ENCODE results near the gene CRYBA4. TPM values are rescaled to one million over a fixed set of nuclear protein-coding genes. Genes with fewer than 3 reads are reported as not detected.
A peak's percentile ranks its signal among the peaks of the same experiment; 100 is the strongest.

The CRYBA4 gene
- polyA plus RNA-seq, 1 of the 3 experiments (the other 2 are of a cell fraction), result not detected

- TF ChIP-seq RFX5 (IDR thresholded peaks at IDR 0.05; ENCODE audit: low read length), result no peak
These were observed 48.7 kb downstream of the CRYBA4 start (continued) for GRCh38 chr22:26670459-26670858.

DNA sequence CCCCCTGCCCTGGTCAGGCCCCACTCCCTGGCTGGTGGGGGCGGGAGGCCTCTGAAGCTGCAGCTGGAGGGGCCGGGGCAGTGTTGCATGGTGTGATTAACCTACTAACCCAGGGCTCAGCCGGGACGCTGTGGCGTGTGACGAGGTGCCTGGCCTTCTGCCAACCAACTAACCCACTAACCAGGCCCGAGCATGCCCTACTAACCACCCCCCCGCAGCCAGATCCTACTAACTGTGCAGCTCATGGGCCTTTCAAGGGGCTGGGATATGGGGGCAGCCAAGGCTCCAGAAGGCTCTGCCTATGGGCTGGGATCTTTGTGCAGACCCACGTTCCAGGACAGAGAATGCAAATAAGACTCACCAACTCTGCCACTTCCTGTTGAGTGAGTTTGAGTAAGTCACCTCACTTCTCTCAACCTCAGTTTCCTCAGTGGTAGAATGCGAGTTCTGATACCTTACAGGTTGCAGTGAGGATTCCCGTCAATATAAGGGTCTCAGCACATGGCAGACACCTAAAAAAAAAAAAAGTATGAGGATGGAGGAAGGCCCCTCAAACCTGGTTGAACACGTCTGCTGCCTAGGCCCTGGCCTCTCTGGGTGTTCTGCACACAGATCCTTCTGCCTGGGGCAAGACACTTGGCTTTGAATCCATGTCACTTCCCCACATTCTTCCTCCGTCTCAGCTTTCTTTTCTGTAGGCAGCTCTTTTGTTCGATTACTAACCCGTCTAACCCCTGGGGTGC, 49.7 kb downstream of the CRYBA4 start:
- CTCF ChIA-PET, result interaction anchor here (2.1 kb wide), 1 partner anchor 169 kb away, joined by 8 read pairs; no protein-coding TSS in a partner anchor
- 91% methylated on average over 7 of the region's 15 CpGs for WGBS (ENCODE audit: low lambda C conversion rate)
- H3K79me2 ChIP-seq (ENCODE audit: insufficient read depth), result peaks cover 32% of the 10 kb centered on the region
- H4K20me1 ChIP-seq (ENCODE audit: insufficient read depth), result no peaks in the 10 kb centered on the region
- H3K36me3 ChIP-seq (replicated peaks in 1 of 2; ENCODE audit: control insufficient read depth in 1 of 2, insufficient read depth in 2 of 2, low read length in 1 of 2), result no peaks in the 10 kb centered on the region
- H3K27me3 ChIP-seq (ENCODE audit: insufficient read depth), result no peaks in the 10 kb centered on the region
- no peaks in the 10 kb centered on the region for H3K9me2 ChIP-seq
- peaks cover 16% of the 10 kb centered on the region for H3F3A ChIP-seq (replicated peaks; ENCODE audit: insufficient read depth)
- no peak overlapping the region for H2AFZ ChIP-seq (ENCODE audit: low read depth)
- peaks cover 15 to 51% of the 10 kb centered on the region in 2 experiments; a peak in 2 of 4 replicates for H3K4me1 ChIP-seq (ENCODE audit: control insufficient read depth in 1 of 2, insufficient read depth in 2 of 2, low read depth in 1 of 2, low read length in 1 of 2)
- TF ChIP-seq, protein P1, sequence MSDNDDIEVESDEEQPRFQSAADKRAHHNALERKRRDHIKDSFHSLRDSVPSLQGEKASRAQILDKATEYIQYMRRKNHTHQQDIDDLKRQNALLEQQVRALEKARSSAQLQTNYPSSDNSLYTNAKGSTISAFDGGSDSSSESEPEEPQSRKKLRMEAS (IDR thresholded peaks at IDR 0.05; ENCODE audit: low read depth), result no peak
- TF ChIP-seq GABPA (IDR thresholded peaks at IDR 0.05; ENCODE audit: low read depth) (no peak), FOSL2 (IDR thresholded peaks at IDR 0.05; ENCODE audit: borderline replicate concordance, low read depth) (no peak), POLR2AphosphoS5 (IDR thresholded peaks at IDR 0.05; ENCODE audit: low read depth, low read length) (no peak), EP300 (IDR thresholded peaks at IDR 0.05; ENCODE audit: borderline replicate concordance in 1 of 2, low read depth in 1 of 2, low read length in 1 of 2) (no peak), RXRA (IDR thresholded peaks at IDR 0.05; ENCODE audit: borderline replicate concordance, low read depth) (no peak), NRF1 (IDR thresholded peaks at IDR 0.05; ENCODE audit: low read depth, low read length) (no peak), PBX3 (IDR thresholded peaks at IDR 0.05) (no peak), FOXJ3 (CRISPR knock-in tag; IDR thresholded peaks at IDR 0.05) (no peak), SMC3 (IDR thresholded peaks at IDR 0.05; ENCODE audit: low read depth, low read length) (no peak), NFIC (IDR thresholded peaks at IDR 0.05; ENCODE audit: borderline replicate concordance) (no peak), JUND (IDR thresholded peaks at IDR 0.05) (no peak), TEAD4 (IDR thresholded peaks at IDR 0.05; ENCODE audit: borderline replicate concordance, insufficient read depth) (no peak), MEF2A (IDR thresholded peaks at IDR 0.05; ENCODE audit: borderline replicate concordance, low read depth) (no peak)
- TF ChIP-seq, protein P2, sequence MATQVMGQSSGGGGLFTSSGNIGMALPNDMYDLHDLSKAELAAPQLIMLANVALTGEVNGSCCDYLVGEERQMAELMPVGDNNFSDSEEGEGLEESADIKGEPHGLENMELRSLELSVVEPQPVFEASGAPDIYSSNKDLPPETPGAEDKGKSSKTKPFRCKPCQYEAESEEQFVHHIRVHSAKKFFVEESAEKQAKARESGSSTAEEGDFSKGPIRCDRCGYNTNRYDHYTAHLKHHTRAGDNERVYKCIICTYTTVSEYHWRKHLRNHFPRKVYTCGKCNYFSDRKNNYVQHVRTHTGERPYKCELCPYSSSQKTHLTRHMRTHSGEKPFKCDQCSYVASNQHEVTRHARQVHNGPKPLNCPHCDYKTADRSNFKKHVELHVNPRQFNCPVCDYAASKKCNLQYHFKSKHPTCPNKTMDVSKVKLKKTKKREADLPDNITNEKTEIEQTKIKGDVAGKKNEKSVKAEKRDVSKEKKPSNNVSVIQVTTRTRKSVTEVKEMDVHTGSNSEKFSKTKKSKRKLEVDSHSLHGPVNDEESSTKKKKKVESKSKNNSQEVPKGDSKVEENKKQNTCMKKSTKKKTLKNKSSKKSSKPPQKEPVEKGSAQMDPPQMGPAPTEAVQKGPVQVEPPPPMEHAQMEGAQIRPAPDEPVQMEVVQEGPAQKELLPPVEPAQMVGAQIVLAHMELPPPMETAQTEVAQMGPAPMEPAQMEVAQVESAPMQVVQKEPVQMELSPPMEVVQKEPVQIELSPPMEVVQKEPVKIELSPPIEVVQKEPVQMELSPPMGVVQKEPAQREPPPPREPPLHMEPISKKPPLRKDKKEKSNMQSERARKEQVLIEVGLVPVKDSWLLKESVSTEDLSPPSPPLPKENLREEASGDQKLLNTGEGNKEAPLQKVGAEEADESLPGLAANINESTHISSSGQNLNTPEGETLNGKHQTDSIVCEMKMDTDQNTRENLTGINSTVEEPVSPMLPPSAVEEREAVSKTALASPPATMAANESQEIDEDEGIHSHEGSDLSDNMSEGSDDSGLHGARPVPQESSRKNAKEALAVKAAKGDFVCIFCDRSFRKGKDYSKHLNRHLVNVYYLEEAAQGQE (IDR thresholded peaks at IDR 0.05; ENCODE audit: low read depth, low read length), result no peak
- TF ChIP-seq, protein P3, sequence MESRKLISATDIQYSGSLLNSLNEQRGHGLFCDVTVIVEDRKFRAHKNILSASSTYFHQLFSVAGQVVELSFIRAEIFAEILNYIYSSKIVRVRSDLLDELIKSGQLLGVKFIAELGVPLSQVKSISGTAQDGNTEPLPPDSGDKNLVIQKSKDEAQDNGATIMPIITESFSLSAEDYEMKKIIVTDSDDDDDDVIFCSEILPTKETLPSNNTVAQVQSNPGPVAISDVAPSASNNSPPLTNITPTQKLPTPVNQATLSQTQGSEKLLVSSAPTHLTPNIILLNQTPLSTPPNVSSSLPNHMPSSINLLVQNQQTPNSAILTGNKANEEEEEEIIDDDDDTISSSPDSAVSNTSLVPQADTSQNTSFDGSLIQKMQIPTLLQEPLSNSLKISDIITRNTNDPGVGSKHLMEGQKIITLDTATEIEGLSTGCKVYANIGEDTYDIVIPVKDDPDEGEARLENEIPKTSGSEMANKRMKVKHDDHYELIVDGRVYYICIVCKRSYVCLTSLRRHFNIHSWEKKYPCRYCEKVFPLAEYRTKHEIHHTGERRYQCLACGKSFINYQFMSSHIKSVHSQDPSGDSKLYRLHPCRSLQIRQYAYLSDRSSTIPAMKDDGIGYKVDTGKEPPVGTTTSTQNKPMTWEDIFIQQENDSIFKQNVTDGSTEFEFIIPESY (IDR thresholded peaks at IDR 0.05; ENCODE audit: borderline replicate concordance, low read depth), result no peak
- no peaks in the 10 kb centered on the region for H3K9me3 ChIP-seq
- no peak overlapping the region for H3K9ac ChIP-seq
- 0 out of 2 replicates have a peak overlapping the region, but pooled peaks have one; percentile 87 for H3K4me2 ChIP-seq
- H3K27ac ChIP-seq (ENCODE audit: low read depth in 2 of 2, low read length in 1 of 2), result peak overlapping the region; percentile 99; a peak in 3 of 4 replicates
- POLR2A ChIA-PET, result no interaction called here
- DNase-seq, result no peak
- no peak overlapping the region for H3K4me3 ChIP-seq (ENCODE audit: low read depth in 2 of 2, low read length in 1 of 2)
